NCI-H524 treated with DMSO at 0.1 percent for 48 hours (cell line): ENCODE results near the gene PRM2.

ENCODE experiments used
- DNase-seq: peaks from one replicate; lab custom pipeline; 2025; lab: John Stamatoyannopoulos, UW

Gene PRM2

GRCh38 chr16:11225677-11226549, 50.4 kb downstream of the PRM2 start:
- DNase-seq, result no peak
